HG03457 (cell line): ENCODE data around the gene DCBLD2.

Experiments used
- ATAC-seq: cut with Tn5 transposase; IDR thresholded peaks from one replicate; pipeline ENCODE4 v1.9.1; 2021; ENCODE audit warnings: moderate number of reproducible peaks; ENCODE audit not compliant: unreplicated experiment

Gene DCBLD2

DNA sequence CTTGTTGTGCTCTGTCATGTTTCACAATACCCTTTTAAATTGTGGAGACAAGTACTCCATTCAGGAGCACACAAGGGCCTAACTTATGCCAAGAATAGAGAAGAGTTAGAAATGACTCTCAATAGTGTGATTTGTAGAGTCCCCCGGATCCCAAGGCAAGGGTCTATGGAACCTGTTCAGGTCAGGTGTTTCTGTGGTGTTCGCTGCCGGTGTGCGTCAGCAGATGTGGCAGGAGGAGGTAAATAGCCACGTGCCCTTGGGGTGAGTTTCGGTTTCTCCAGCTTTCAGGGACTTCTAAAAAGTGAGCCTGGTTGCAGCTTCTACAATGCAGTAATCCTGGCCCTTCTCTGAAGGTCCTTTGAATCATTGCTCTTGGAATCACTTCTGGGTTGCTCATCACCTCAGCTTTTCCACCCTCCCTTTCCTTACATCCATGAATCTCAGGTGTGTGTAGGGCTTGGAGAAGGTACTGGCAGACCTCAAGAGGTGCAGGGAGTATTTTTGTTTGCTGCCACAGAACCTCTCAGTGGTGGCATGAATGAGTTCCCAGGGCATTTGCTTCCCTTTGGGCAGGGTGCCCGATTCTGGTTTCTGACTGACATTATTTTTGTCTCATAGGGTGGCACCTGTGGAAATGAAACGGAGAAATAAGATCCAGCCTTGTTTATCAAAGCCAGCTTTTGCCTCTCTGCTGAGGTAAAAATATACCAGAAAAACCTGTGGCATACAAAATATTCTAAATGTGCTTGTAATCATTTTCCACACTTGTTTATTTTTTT, 131.0 kb downstream of the DCBLD2 start:
- ATAC-seq, result no peak

DNA sequence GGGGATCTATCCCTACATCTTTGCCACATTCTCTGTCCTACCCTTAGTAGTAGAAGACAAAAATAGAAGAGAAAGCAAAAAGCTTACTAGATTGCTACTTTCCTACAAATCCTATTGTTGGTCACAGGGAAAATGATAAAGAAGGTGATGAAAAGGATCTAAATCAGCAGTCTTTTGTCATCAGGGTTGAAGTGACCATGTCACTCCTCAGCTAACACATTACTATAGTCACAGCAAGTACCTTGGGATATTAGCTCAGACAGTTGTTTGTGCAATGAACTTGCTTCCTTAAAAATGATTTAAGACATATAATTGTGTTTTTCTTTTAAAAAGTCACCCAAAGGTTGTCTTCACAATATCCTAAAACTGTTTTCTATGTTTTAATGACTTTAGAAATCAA, 132.0 kb downstream of the DCBLD2 start:
- no peak for ATAC-seq

GRCh38 chr3:98768961-98769360, 132.5 kb downstream of the DCBLD2 start:
- ATAC-seq, result no peak

- ATAC-seq, result no peak
These were observed 134.6 kb downstream of the DCBLD2 start for GRCh38 chr3:98766924-98767323.

DNA sequence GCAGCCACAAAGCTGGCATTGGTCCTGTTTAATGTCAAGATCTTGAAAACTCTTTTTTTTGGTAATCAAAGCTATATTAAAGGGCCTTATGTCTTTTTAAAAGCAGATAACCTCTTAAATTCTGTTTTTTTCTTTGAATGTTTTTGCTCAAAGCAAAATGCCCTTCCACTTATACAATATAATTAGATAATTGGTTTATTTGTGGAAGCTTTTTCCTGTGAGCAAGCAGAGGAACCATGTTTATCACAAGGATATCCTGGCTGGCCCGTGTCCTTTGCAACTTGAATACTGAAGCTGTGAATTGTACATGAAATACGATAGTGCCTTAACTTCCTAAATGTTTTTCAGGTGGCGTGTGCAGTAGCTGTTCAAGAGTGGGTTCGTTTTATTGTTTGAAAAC, 135.8 kb downstream of the DCBLD2 start:
- ATAC-seq, result no peak

DNA sequence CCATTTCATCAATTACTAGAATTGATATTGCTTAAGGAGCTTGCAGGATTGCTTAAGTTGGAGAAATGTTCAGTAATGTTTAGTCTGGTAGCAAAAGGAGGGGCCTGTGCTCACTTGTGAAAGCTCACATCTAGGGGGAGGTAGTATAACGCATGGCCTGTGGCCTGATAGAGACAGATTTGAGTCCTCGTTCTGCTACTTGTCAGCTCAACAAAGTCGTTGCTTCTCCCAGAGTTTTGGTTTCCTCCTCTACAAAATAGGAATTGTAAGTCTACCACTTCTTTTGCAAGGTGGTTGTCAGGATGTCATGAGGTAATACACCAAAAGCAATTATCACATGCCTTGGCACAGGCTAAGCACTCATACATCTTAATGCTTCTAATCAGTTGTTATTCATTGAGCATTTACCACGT, 137.0 kb downstream of the DCBLD2 start:
- no peak for ATAC-seq

- no peak for ATAC-seq
These were observed 137.6 kb downstream of the DCBLD2 start for GRCh38 chr3:98763819-98764418.

DNA sequence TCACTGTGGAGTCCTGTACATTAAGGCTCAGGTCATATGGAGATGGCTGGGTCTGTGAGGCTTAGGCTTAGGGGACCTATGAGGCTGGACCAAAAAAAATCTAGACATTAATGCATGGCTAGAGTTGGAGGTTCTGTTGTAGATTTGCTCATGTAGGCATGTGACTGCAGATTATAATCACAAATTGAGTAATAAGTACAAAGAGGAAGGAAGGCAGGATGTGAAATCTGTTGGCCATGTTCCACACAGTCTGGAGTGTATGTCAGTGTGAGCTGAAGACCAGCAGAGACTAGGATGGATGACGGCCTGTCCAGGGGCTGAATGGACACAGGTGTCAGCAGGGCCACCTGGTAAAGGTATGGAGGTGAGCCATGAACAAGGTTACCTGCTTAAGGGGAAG, 138.4 kb downstream of the DCBLD2 start, which contains the start of gene ST3GAL6:
Gene ST3GAL6, plus strand, starts transcription at position 265 of the 400 bp plus-strand sequence. CDS start 5,101 bp downstream, outside the sequence.
- no peak for ATAC-seq

GRCh38 chr3:98761643-98762229, 139.8 kb downstream of the DCBLD2 start:
- no peak for ATAC-seq

DNA sequence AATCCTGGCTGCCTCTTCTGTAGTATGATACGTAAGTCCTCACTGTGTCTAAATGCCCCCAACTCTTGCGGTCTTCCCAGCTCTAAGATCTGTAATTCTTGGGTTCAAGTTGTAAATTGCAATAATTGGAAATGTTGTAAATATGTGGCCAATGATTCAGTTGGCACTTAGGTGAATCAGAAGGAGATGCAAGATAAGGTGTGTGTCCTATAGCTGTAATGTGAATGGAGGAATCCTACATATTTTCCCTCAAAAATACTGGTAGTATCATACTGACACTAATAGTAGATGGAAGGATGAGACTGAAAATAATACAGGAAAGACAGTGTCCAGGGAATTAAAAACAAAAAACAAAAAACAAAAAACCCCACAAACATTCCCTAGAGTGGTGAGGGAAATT, 141.9 kb downstream of the DCBLD2 start:
- ATAC-seq, result no peak

GRCh38 chr3:98755601-98756000, 145.9 kb downstream of the DCBLD2 start:
- ATAC-seq, result no peak

DNA sequence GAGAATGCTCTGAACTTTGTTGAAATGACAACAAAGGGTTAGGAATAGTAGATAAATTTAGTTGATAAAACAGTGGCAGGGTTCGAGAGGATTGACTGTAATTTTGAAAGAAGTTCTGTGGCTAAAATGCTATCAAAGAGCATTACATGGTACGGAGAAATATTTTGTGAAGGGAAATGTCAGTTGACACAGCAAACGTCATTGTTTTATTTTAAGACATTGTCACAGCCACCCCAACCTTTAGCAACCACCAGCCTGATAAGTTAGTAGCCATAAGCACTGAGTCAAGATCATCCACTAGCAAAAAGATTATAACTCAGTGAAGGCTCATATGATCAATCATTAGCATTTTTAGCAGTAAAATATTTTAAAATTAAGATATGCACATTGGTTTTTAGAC, 147.0 kb downstream of the DCBLD2 start:
- no peak for ATAC-seq

GRCh38 chr3:98750276-98750919, 151.1 kb downstream of the DCBLD2 start:
- no peak for ATAC-seq

DNA sequence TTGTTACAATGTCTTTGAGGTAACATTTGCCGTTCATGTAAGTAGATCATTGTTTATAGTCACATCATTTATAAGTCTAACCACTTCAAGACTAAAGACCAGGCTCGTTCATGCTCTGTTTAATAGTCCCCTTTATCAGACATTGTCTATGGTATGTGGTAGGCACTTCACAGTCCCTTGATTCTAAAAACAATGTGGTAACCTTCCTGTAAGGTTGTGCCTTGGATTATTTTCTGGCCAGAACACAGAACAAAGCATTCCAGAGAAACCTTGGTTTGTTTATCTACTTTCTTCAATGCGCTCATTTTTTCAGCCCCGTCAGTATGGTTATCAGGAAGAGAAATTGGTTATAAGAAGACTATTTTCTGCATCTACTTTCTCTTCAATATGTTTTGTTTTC, 154.6 kb downstream of the DCBLD2 start:
- no peak for ATAC-seq

- ATAC-seq, result no peak
These were observed 155.4 kb downstream of the DCBLD2 start for GRCh38 chr3:98746122-98746521.
